ENCODE results near the gene ULK4.

DNA sequence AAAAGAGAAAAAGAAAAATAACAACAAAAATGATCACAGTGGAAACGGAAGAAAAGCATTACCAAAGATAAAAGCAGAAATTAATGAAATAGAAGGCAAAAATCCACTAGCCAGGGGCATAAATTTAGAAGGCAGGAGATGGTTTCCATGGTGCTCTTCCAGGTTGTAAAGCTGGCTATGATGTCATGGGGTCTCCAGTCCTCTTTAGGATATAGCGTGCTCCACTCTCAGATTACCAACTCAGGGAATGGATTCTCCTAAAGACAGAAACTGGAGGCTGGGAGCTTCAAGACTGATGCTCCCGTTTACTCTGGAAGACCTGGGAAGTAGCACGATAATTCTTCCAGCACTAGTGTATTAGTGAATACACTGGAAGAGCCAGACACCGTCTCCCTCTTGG is 10.9 kb upstream of the ULK4 start:
- no peak for TF ChIP-seq CTCF (IDR thresholded peaks at IDR 0.05; ENCODE audit: low read depth, low read length)
- TF ChIP-seq EZH2phosphoT487 (IDR thresholded peaks at IDR 0.05; ENCODE audit: low read depth): no peak

All from OCI-LY3 (cell line).